Calu3 (cell line): ENCODE data around the gene RHO. TPM values are rescaled to one million over a fixed set of nuclear protein-coding genes. Genes with fewer than 3 reads are reported as not detected.

Experiments used
- BruUV-seq: library from RNA; stranded (reverse); fragments of 400-500 nt; replicated peaks from 2 replicates; lab custom pipeline; 2021; lab: Mats Ljungman, UMichigan
- CTCF ChIA-PET: fragments of 300-600 bp; sonication (Branson Sonifier 250); formaldehyde crosslinking; loops from one replicate; lab custom pipeline; 2022; ENCODE audit warnings: antibody characterized with exemption; lab: Charles Lee
- DNase-seq: peaks from one replicate; pipeline ENCODE4 v3.0.0; 2022
- H3K27ac Mint-ChIP-seq: one replicate; pipeline ENCODE4 v1.8.0; 2022; ENCODE audit warnings: mixed read lengths; ENCODE audit not compliant: unreplicated experiment
- H3K27me3 Mint-ChIP-seq: one replicate; pipeline ENCODE4 v1.8.0; 2022; ENCODE audit warnings: mixed read lengths; ENCODE audit not compliant: unreplicated experiment
- H3K36me3 Mint-ChIP-seq: one replicate; pipeline ENCODE4 v1.8.0; 2022; ENCODE audit warnings: mild to moderate bottlenecking, moderate library complexity, mixed read lengths; ENCODE audit not compliant: insufficient read depth, unreplicated experiment
- H3K4me1 Mint-ChIP-seq: one replicate; pipeline ENCODE4 v1.8.0; 2022; ENCODE audit warnings: mild to moderate bottlenecking, low read depth, mixed read lengths; ENCODE audit not compliant: unreplicated experiment
- H3K4me3 Mint-ChIP-seq: one replicate; pipeline ENCODE4 v1.8.0; 2022; ENCODE audit warnings: mild to moderate bottlenecking, low read depth, moderate library complexity, mixed read lengths; ENCODE audit not compliant: unreplicated experiment
- H3K9me3 Mint-ChIP-seq: one replicate; pipeline ENCODE4 v1.8.0; 2022; ENCODE audit warnings: low read depth, mixed read lengths; ENCODE audit not compliant: unreplicated experiment
- intact Hi-C: fragments of 100-400 bp; cut with micrococcal nuclease; formaldehyde crosslinking; loops from one replicate; pipeline ENCODE4 v1.10.0; 2022; ENCODE audit not compliant: unreplicated experiment
- total RNA-seq: library from RNA; stranded (reverse); gene quantifications from 2 replicates; pipeline ENCODE4 v1.2.3, GENCODE V29; 2022
- TF ChIP-seq, protein P1 (sequence below): fragments of 200-600 bp; IDR thresholded peaks from one replicate; pipeline ENCODE4 v1.8.0; 2022; ENCODE audit warnings: antibody characterized with exemption; ENCODE audit not compliant: unreplicated experiment

RHO gene
- total RNA-seq, 1 experiment from 2014 or later, result not detected

DNA sequence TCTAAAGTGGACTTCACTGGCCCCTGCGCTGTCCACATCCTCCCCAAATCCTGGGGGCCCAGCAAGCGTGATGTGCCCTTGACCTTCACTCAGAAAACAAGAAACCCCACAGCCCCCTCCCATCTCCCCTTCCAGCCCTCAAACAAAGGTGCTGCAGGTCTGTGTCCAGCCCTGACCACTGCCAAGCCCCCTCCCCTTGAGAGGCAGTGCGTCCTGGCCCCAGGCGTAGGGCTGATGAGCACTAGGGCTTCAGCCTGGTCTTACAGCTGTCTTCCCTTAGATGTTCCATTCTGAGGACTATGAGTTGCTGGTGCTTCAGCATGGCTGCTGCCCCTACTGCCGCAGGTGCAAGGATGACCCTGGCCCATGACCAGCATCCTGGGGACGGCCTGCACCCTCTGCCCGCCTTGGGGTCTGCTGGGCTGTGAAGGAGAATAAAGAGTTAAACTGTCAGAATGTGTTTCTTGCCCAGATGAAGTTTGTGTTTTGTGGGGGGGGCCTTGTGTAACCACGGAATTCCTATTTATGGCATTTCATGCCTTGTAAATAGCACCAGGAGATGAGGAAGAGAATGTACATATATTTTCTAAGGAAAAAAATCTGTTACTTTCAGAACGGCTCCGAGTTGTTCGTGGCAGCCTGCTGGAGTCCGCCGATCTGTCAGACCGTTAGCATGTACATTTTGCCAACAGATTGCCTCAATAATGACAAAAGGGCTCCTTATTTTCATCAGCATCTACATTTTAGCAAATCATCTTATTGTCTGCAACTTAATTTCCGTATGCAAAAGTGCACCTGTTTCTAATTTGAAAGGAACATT lies 8.3 kb upstream of the RHO start:
- intact Hi-C loops, result no loop called here
- H3K27ac Mint-ChIP-seq, result no peak overlapping the region
- DNase-seq, result no peak
- CTCF ChIA-PET, result no interaction called here
- peaks cover 16% of the 10 kb centered on the region for H3K27me3 Mint-ChIP-seq
- BruUV-seq, result no TSS peak
- H3K4me1 Mint-ChIP-seq, result no peaks in the 10 kb centered on the region
- H3K4me3 Mint-ChIP-seq, result no peak overlapping the region
- no peaks in the 10 kb centered on the region for H3K9me3 Mint-ChIP-seq
- no peaks in the 10 kb centered on the region for H3K36me3 Mint-ChIP-seq
- TF ChIP-seq, protein P1, sequence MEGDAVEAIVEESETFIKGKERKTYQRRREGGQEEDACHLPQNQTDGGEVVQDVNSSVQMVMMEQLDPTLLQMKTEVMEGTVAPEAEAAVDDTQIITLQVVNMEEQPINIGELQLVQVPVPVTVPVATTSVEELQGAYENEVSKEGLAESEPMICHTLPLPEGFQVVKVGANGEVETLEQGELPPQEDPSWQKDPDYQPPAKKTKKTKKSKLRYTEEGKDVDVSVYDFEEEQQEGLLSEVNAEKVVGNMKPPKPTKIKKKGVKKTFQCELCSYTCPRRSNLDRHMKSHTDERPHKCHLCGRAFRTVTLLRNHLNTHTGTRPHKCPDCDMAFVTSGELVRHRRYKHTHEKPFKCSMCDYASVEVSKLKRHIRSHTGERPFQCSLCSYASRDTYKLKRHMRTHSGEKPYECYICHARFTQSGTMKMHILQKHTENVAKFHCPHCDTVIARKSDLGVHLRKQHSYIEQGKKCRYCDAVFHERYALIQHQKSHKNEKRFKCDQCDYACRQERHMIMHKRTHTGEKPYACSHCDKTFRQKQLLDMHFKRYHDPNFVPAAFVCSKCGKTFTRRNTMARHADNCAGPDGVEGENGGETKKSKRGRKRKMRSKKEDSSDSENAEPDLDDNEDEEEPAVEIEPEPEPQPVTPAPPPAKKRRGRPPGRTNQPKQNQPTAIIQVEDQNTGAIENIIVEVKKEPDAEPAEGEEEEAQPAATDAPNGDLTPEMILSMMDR, result no peak

DNA sequence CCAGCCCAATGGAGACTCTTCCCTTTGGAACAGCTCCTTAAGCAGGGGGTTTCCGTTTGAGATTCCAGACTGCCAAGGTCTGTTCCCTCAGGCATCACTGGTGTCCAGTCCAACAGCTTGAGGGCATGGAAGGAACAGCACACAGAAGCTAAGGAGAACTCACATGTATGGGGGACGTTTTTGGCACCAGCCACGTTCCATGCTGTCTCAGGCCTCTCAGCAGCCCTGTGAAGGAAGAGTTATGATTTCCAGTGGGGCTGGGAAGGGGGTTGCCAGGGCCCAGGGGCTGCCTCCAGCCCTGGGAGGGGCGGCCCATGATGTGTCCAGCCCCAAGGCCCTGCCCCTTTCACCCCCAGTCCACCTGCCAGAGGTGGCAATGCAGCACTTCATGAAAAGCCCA lies 7.5 kb upstream of the RHO start:
- CTCF ChIA-PET, result no interaction called here
- no peak for DNase-seq
- TF ChIP-seq, protein P1, result no peak
- H3K27me3 Mint-ChIP-seq, result peaks cover 16% of the 10 kb centered on the region
- no peak overlapping the region for H3K27ac Mint-ChIP-seq
- no peak overlapping the region for H3K4me3 Mint-ChIP-seq
- intact Hi-C loops, result no loop called here
- no peaks in the 10 kb centered on the region for H3K4me1 Mint-ChIP-seq
- no TSS peak for BruUV-seq
- no peaks in the 10 kb centered on the region for H3K36me3 Mint-ChIP-seq
- H3K9me3 Mint-ChIP-seq, result no peaks in the 10 kb centered on the region

DNA sequence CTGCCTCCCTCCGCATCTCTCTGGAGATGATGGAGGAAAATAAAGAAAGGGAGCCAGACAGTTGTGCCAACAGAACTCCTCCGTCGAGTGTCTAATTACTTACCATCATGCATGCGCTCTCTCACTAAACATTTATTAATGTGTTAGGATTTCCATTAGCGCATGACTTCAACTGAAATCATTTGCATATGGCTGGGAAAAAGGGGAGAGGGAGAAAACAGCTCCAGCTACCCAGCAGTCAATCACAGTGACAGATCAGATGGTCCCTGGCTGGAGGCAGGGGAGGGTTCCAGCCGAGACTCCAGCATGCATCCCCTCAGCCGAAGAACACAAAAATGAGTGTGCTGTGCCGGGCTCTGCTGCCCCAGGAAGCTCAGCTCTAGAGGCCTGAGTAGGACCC lies 6.8 kb upstream of the RHO start:
- peaks cover 16% of the 10 kb centered on the region for H3K27me3 Mint-ChIP-seq
- H3K4me3 Mint-ChIP-seq, result no peak overlapping the region
- no peak overlapping the region for H3K27ac Mint-ChIP-seq
- BruUV-seq, result no TSS peak
- intact Hi-C loops, result no loop called here
- CTCF ChIA-PET, result no interaction called here
- no peaks in the 10 kb centered on the region for H3K9me3 Mint-ChIP-seq
- TF ChIP-seq, protein P1, result no peak
- no peaks in the 10 kb centered on the region for H3K4me1 Mint-ChIP-seq
- no peak for DNase-seq
- no peaks in the 10 kb centered on the region for H3K36me3 Mint-ChIP-seq

DNA sequence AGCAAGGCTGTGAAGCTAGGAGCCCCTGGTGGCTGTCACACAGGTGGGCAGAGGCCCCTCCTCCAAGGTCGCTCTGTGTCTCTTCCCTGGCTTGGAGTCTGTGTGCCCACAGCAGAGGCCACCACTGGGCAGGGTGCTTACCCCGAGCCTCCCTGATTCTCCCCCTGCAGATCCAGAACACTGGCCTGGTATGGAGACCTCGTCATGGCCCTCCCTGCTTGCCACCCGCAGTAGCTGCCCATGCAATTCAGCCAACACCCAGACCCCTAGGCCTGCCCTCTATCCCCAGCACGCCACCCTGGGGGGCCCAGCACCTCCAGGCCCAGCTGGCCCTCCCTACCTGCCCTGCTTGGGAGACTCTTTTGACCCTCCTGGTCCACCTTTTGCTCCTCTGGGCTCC lies 5.5 kb upstream of the RHO start:
- Mint-ChIP-seq H3K9me3 (no peaks in the 10 kb centered on the region), H3K27me3 (peaks cover 30% of the 10 kb centered on the region), H3K4me1 (no peaks in the 10 kb centered on the region), H3K27ac (no peak overlapping the region), H3K36me3 (no peaks in the 10 kb centered on the region), H3K4me3 (no peak overlapping the region)
- intact Hi-C loops, result no loop called here
- CTCF ChIA-PET, result no interaction called here
- BruUV-seq, result no TSS peak
- TF ChIP-seq, protein P1, result no peak
- no peak for DNase-seq
